OCI-LY3 (cell line): ENCODE measurements around the gene PLP2.

Experiments
- CTCF ChIP-seq: fragments of 200-600, 300-600 bp; sonication (generic); IDR thresholded peaks from 2 replicates; pipeline ENCODE4 v1.5.1; 2014; ENCODE audit warnings: antibody characterized with exemption, low read length, low read depth
- EZH2phosphoT487 ChIP-seq: fragments of 200-600 bp; shearing (Covaris generic); IDR thresholded peaks from 2 replicates; pipeline ENCODE4 v1.6.1; 2018; ENCODE audit warnings: antibody characterized with exemption, mixed run types, low read depth

- TF ChIP-seq CTCF (no peak), EZH2phosphoT487 (no peak)
Measured at GRCh38 chrX:49221868-49222267, 50.2 kb downstream of the PLP2 start.
